Smooth muscle cell of trachea (primary cell): Measurements from ENCODE around the gene KTI12. TPM values are rescaled to one million over a fixed set of nuclear protein-coding genes. Genes with fewer than 3 reads are reported as not detected.

Experiments used
- total RNA-seq: library from RNA; depleted of rRNA; stranded (reverse); fragments of >200 nt; gene quantifications from 2 replicates; pipeline ENCODE4 v1.2.1, GENCODE V29; 2014

Gene KTI12, protein sequence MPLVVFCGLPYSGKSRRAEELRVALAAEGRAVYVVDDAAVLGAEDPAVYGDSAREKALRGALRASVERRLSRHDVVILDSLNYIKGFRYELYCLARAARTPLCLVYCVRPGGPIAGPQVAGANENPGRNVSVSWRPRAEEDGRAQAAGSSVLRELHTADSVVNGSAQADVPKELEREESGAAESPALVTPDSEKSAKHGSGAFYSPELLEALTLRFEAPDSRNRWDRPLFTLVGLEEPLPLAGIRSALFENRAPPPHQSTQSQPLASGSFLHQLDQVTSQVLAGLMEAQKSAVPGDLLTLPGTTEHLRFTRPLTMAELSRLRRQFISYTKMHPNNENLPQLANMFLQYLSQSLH
- 12.4 and 15.4 TPM in 2 replicates for total RNA-seq

DNA sequence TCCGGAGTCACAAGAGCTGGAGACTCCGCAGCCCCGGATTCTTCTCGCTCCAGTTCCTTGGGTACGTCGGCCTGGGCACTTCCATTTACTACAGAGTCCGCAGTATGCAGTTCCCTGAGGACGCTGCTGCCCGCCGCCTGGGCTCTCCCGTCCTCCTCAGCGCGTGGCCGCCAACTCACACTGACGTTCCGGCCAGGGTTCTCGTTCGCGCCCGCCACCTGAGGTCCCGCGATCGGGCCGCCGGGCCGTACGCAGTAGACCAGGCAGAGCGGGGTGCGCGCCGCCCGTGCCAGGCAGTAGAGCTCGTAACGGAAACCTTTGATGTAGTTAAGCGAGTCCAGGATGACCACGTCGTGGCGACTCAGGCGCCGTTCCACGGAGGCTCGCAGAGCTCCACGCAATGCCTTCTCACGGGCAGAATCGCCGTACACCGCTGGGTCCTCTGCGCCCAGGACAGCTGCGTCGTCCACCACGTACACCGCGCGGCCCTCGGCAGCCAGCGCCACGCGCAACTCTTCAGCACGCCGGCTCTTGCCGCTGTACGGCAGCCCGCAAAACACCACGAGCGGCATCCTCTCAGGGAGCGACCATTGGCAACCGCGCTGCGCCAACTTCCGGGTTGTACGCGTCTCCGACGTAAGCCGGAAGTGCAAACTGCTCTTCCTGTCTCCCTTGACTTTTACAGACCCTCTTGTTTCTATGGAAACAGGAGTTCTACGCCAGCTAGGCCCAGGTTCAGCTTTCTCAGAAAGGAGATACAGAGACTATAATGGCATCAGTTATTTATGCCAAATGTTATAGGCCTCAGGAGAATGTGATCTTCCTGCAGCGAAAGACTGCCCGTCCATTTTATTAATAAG, at the start of gene KTI12:
KTI12 (minus strand) TSS at position 621 of the 860 bp plus-strand sequence; CDS start at position 572, 49 bp downstream.

DNA sequence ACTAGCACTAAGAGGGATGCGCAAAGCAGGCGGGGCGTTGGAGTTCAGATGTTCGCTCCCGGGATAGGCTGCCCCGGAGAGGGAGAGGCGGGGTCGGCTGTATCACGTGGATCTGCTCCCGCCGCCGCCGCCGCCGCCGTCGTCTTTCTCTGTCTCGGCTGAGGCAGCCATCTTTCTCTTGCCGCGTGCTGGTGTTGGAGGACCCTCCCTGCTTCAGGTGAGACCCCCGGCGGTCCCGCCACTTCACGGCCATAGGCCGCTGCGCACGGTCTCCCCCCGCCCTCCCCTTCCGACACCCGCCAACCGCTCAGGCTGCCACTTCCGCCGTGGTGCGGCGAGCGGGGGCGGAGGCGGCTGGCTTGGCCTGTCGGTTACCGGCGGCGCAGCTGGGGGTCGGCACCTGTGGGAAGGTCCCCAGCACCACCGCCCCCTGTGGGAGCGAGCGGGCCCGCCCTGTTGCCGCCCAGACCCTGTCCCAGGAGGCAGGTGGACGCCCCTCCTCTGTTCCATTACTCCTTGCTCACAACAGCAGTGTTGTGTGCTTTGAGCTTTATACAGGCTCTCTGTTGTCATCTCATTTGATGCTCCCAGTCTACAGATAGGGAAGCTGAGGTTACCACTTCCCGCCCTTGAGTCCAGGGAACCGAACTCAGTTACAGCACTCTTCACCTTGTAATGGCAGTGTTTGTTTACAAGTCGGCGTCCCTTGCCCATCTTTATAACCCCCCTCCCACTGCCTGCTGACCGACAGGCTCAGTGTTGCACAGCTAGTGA, 22.7 kb upstream of the KTI12 start, which contains the start of gene BTF3L4:
BTF3L4 (plus strand) TSS at position 133 of the 774 bp plus-strand sequence. CDS start 3,553 bp downstream, outside the sequence.

DNA sequence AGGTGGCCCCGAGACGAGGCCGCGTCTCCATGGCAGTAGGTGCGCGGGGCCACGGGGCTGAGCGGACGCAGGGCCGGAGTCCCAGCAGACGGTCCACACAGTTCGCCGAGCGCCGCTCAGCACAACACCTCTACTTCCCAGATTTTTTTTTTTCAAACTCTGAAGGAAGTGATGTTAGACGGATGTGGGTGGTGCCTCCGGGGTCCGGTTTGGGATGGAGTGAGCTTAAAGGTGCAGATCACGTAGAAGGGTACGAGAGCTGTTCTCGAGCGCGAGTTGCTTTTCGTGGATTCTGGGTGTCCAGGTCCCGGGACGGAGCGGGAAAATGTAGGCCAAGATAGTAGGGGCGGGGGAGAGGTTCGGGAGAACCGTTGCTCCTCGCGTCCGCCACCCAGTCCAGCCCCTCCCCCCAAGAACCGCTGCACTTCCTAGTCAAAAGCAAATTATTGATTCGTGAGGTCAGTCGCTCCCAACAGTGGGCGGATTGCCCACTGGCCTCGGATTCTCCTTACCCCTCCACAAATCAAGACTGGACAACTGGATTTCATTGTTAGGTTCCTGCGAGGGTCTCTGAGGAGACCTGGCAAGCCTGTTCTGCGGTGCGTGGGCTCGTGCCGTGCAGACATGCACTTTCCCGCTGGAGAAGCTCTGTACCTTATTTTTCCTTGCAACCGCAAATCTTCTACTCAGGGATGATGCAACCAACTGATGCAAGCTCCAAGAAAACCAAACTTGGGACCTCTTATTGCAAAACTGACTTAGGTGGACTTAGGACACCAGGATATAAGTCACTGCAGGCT, 21.7 kb upstream of the KTI12 start, which contains the start of gene TXNDC12:
TXNDC12 (minus strand) TSS at position 126 of the 800 bp plus-strand sequence; CDS start at position 31, 95 bp downstream.

DNA sequence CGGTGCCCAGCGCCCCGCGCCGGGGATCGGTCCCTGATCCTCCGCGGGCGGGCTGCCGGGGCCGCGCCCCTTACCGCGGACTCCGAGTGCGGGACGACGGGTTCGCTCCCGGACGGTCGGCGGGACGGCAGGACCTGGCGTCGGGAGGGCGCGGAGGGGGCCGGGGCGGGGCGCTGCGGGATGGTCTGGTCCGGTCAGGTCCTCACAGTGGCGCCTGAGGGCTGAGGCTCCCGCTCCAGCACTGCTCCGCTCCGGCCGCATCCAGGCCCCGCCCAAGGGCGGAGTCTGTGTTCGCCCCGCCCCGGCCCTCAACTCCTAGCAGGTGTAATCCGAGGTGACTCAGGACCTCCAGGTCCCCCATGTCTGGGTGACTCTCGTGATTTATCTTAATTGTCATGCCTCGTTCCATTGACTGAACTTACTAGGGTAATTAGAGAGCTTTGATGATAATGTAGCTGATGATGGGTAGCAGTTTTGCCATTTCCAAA, 43.1 kb downstream of the KTI12 start, which contains the start of gene RAB3B:
RAB3B (minus strand) TSS at position 223 of the 488 bp plus-strand sequence. CDS start 13,583 bp downstream, outside the sequence.

Other genes starting within 250 kb of the KTI12 start
- 92.1 and 136 TPM in 2 replicates for gene NRDC, start 155.1 kb downstream of the KTI12 start, total RNA-seq
- 29.5 and 33.7 TPM in 2 replicates for gene RAB3B, start 43.1 kb downstream of the KTI12 start, total RNA-seq
- gene TXNDC12, start 21.4 kb upstream of the KTI12 start, total RNA-seq = 26.3 and 31.6 TPM in 2 replicates
- gene BTF3L4, start 22.5 kb upstream of the KTI12 start, total RNA-seq = 34.6 and 53.2 TPM in 2 replicates
- gene ZFYVE9, start 108.3 kb upstream of the KTI12 start, total RNA-seq = 35.5 and 36.9 TPM in 2 replicates